GM10266 (cell line): Measurements from ENCODE around the gene ATG9B.

Experiments
- DNase-seq: peaks from one replicate; pipeline ENCODE4 v3.0.0; 2012; ENCODE audit errors: extremely low spot score
- TF ChIP-seq, protein P1 (sequence below): IDR thresholded peaks from 2 replicates; pipeline ENCODE4 v1.5.1; 2012; ENCODE audit warnings: mild to moderate bottlenecking, low read depth; ENCODE audit not compliant: control insufficient read depth, insufficient read depth; ENCODE audit errors: missing control alignments

ATG9B gene

GRCh38 chr7:151007469-151007898 is 16.8 kb downstream of the ATG9B start:
- TF ChIP-seq, protein P1, sequence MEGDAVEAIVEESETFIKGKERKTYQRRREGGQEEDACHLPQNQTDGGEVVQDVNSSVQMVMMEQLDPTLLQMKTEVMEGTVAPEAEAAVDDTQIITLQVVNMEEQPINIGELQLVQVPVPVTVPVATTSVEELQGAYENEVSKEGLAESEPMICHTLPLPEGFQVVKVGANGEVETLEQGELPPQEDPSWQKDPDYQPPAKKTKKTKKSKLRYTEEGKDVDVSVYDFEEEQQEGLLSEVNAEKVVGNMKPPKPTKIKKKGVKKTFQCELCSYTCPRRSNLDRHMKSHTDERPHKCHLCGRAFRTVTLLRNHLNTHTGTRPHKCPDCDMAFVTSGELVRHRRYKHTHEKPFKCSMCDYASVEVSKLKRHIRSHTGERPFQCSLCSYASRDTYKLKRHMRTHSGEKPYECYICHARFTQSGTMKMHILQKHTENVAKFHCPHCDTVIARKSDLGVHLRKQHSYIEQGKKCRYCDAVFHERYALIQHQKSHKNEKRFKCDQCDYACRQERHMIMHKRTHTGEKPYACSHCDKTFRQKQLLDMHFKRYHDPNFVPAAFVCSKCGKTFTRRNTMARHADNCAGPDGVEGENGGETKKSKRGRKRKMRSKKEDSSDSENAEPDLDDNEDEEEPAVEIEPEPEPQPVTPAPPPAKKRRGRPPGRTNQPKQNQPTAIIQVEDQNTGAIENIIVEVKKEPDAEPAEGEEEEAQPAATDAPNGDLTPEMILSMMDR, result no peak
- DNase-seq, result no peak

DNA sequence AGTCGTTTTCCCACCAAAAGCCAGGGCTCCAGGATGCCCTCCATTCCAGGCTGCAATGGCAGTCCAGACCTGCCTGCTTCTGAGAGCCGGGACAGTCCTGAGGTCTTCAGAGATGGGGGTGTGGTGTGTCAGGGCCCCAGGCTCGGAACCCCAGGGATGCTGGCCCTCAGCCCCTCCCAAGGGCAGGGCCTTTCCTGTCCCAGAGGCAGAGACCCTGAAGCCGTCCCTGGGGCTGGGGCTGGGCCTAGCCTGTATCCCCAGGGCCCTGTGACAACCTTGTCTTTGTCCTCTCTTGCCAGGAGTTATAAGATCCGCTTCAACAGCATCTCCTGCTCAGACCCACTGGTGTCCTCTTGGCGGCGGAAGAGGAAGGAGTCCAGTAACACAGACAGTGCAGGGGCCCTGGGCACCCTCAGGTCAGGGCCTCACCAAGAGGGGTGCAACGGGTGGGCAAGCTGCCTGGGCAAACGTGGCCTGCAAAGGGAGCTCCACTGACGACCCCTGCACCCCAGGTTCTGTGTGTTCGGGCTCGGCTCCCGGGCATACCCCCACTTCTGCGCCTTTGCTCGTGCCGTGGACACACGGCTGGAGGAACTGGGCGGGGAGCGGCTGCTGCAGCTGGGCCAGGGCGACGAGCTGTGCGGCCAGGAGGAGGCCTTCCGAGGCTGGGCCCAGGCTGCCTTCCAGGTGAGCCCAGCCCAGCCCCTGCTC is 17.5 kb downstream of the ATG9B start:
- no peak for DNase-seq
- TF ChIP-seq, protein P1, result no peak

- TF ChIP-seq, protein P1, result no peak
- DNase-seq, result no peak
Measured at GRCh38 chr7:151005566-151005965, 18.7 kb downstream of the ATG9B start.

GRCh38 chr7:151003572-151003971 is 20.7 kb downstream of the ATG9B start:
- TF ChIP-seq, protein P1, result no peak

DNA sequence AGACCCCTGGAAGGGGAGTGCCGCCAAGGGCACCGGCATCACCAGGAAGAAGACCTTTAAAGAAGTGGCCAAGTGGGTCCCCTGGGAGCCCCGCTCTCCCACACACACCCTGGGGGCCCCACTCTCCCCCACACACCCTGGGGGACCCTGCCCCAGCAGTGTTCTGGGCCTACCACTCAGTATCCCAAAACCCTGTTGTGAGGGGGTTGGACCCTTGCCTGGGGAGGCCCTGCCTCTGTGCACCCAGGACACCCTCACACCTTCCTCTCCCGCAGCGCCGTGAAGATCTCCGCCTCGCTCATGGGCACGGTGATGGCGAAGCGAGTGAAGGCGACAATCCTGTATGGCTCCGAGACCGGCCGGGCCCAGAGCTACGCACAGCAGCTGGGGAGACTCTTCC is 22.7 kb downstream of the ATG9B start:
- TF ChIP-seq, protein P1, result no peak
- DNase-seq, result no peak

More at GRCh38 chr7:151003572-151003971, 20.7 kb downstream of the ATG9B start:
- DNase-seq, result no peak

GRCh38 chr7:151000897-151001495 is 23.3 kb downstream of the ATG9B start:
- DNase-seq, result no peak

More at GRCh38 chr7:151000897-151001495, 23.3 kb downstream of the ATG9B start:
- TF ChIP-seq, protein P1, result no peak
